Islet of Langerhans (tissue), 1 donor: ENCODE measurements around the gene PCDHGC5.

ENCODE experiments used
- FAIRE-seq: peaks from one replicate; lab custom pipeline; 2011; peaks lifted over from hg19 to GRCh38; lab: Jason Lieb, UNC

PCDHGC5 gene

GRCh38 chr5:141513627-141514329, 24.9 kb downstream of the PCDHGC5 start:
- FAIRE-seq = no peak

GRCh38 chr5:141514330-141515133, 25.7 kb downstream of the PCDHGC5 start:
- no peak for FAIRE-seq

DNA sequence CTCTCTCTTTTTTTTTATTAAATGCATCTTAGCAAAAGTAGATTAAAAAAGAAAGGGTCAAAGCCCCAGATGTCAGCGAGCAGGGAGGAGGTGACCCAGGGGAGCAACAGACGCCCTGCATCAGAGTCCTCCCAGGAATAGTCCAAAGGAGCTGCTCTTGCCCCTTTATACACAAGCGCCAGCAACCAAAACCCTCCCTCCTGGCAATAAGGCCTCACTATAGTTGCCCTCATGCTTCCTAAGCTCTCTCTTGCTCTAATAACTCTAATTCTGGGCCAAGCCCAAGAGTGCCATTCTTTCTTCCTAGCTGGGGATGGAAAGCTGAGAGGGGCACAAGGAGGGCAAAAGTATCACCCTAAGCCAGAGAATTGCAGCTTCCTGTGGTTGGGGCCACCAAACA, 26.3 kb downstream of the PCDHGC5 start:
- FAIRE-seq = no peak

DNA sequence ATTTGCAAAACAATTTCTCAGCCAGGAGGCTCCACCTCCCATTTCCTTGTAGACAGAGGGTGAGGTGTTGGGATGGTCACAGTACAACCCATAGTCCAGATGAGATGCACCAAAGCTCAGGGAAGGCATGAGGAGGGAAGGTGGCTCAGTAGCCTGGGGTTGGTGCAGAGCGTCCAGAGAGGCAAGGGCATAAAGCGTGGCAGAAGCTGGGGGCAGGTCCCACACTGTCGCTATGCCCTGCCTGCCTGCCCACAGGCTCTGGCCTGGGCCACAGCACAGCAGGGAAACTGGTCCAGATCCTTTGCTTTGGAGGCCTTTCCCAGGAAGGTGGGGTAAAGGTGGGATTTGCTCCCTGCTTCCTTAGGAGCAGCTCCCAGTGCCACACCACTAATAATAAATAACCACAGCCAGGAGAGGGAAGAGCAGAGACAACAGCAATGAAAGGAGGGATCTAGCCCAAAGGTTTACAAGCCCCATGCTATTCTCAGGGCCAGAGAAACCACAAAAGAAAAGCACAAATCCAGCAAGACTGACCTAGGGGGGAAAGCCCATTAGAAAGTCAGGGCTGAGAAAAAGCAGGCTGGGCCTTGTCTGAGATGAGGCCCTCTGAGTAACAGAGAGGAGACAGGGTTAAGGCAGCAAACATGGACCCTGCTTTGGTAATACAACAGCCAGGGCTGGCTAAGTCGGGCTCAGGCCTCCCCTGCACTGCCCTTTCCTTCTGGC, 27.2 kb downstream of the PCDHGC5 start:
- no peak for FAIRE-seq

DNA sequence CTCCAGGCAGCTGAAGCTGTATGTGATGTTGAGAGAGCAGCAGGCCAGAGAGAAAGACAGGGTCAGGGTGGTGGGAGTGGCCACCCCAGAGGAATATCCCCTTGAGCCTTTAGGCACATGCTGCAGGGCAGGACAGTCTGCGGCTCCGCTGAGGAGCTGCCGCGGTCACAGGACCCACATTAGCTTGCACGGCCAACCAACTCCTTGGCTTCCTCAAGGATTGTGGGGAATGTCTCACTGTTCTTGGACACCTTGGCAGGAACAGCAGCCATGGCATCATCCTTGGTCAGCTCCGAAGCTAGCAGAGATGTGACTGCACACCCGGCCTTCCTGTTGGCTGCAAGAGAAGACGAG, 27.8 kb downstream of the PCDHGC5 start:
- no peak for FAIRE-seq

GRCh38 chr5:141517312-141517711, 28.4 kb downstream of the PCDHGC5 start:
- no peak for FAIRE-seq

DNA sequence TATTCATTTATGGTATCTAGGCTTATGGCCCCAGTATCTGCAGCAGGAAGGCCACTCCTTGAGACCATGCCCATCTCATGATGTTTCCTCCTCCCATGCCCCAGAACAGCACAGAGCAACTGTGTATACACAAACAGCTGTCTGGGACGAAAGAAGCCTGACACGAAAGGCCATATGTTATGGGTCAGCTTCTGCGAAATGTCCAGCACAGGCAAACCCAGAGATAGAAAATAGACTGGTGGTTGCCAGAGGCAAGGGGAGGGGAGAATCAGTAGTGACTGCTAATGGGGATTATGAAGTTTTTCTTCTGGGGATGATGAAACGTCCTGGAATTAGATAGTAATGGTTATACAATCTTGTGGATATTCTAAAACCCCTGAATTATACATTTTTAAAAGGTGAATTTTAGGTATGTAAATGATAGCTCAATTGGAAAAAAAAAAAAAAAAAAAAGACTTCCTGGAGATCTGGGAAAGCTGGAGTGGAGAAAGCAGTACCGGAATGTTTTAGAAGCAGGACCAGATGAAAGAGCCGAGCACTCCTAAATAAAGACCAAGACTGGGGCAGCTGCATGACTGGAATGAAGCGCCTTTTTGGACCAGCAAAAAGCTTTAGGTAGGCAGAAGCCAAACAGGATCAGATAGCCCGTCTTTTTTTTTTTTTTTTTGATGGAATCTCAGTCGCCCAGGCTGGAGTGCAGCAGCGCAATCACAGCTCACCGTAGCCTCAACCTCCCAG, 29.2 kb downstream of the PCDHGC5 start:
- no peak for FAIRE-seq

- no peak for FAIRE-seq
Measured at GRCh38 chr5:141518618-141519015, 29.7 kb downstream of the PCDHGC5 start.

DNA sequence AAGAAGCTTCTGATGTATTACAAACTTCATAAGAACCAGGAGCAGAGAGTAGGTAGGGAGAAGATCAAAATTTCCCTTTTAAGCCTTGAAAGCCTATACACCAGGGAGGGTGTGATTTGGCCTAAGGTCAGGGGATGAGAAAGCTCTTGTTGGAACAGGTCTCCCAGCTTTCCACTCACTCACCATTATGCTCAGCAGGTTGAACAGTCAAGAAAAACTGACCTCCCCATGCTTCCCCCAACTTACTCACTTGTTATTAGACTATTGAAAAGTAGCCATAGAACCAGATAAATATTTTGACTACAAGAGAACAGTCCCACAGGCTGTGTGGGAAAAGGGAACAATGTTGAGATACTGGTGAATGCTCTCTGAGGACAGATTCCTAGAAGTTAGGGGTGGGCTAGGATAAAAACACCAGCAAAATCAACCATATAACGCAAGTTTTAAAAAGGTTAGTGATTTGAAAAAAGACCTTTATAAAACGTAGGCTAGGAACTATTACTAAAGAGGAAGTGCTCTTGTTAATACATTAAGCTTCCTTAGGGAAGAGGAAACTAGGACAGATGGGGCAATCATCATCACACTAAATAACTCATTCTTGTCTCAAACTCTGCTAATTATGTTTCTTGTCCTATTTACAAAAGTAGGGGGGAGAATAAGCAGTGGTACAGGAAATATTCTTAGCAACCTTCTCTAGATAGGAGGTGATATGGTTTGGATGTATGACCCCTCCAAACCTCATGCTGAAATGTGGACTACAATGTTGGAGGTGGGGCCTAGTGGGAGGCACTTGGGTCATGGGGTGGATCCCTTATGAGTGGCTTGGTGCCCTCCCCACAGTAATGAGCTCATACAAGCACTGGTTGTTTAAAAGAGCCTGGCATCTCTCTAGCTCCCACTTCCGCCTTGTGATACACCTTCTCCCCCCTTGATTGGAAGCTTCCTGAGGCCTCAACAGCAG, 31.0 kb downstream of the PCDHGC5 start:
- no peak for FAIRE-seq

DNA sequence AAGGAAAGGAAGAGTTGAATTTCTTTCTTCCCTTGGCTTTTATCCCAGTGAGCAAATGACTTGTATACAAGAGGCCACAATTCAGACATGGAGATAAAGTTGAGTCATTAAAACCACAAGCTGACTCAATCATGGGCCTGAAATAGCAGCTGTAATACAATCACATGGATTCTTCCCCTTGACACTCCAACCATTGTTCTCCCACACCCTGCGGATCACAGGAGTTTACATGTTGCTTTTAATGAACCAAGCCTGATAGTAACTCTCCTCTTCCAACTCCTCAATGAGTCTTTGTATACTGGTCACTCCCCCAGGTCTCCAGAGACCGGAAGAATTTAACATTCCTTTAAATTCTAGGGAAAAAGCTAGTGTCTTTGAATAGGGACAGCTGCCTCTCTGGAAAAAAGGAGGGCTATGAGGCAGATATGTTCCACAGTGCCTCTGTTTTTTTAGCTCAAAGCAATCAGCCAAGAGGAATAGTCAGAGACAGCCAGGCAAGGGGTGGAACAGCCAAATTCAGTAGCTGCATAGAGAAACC, 32.4 kb downstream of the PCDHGC5 start:
- FAIRE-seq = peak; percentile 69

GRCh38 chr5:141522301-141522700, 33.4 kb downstream of the PCDHGC5 start:
- no peak for FAIRE-seq

- no peak for FAIRE-seq
Measured at GRCh38 chr5:141523991-141524390, 35.1 kb downstream of the PCDHGC5 start.

DNA sequence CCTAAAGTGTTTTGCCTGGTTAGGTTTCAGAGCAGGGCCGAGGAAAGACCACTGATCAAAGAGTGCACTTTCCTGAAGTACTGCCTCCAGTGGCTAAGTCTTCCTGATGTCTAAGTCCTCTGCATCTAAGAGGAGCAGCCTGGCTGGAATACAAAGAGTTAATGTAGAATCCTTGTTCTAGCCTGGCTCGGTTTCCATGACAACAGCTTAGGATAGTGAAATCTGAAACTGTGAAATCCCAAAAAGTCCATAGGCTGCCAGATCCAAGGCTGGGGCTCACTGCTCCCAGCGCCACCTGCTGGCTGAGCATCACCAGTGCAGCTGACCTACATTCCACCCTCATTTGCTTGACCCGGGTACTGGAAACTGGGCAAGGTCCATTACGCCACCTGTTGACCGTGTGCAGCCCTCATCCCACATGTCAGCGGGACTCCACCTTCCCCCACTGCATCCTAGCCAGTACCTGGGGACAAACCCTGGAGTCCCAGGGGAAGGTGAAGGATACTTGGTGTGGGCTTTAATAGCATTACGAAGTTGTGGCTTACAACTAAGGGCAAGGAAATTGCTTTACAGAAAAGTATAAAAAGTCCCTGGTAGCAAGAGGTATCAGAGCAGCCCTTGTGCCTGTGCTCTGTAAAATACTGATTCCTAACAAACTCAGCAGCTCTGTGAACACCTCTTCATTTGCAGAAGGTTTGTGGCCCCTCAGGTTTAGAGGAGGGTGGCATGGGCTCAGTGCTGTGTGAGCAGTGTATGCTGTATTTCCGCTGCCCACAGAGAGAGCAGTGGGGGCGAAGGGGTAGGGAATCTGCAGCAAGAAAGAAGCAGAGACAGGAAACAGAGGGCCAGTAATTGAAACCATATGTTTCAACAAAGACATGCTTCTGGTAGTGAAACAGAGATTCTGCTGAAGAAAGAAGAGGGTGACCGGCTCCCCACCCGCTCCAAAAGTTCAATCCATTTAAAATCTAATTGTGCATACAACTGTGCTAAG, 36.0 kb downstream of the PCDHGC5 start:
- FAIRE-seq = no peak

DNA sequence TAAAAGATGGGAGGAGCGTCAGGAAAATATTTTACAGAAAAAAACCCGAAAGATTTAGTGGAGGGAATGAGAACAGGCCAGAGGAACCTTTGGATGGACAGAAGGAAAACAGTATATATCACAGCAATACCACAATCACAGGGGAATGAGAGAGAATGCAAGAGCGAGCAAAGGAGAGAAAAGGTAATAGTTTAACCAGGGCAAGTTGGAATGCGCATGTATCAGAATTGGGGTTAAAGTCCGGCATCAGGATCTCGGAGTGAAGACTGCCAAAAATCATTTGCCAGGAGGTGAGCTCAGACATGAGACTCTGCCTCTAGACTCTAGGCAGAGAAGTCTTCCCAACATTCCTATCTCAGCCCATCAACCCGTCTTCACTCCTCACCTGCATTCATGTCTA, 36.8 kb downstream of the PCDHGC5 start:
- no peak for FAIRE-seq

DNA sequence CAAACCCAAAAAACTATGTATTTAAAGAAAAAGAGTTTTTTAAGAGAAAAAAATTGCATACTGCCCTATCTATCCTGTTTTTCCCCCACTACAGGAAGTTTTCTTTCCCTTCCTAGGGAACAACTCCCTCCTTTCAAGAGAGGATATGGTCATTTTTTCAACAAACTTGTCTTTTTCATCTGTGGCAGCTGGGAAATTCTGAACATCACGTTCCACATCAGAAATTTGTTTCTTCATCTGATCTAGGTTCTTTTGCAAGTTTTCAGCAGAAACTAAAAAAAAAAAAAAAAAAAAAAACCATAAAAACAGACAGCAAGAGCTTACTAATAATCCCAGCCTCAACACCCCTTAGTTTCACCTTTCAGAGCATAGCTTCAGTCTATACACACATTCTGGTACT, 38.5 kb downstream of the PCDHGC5 start:
- FAIRE-seq = no peak

DNA sequence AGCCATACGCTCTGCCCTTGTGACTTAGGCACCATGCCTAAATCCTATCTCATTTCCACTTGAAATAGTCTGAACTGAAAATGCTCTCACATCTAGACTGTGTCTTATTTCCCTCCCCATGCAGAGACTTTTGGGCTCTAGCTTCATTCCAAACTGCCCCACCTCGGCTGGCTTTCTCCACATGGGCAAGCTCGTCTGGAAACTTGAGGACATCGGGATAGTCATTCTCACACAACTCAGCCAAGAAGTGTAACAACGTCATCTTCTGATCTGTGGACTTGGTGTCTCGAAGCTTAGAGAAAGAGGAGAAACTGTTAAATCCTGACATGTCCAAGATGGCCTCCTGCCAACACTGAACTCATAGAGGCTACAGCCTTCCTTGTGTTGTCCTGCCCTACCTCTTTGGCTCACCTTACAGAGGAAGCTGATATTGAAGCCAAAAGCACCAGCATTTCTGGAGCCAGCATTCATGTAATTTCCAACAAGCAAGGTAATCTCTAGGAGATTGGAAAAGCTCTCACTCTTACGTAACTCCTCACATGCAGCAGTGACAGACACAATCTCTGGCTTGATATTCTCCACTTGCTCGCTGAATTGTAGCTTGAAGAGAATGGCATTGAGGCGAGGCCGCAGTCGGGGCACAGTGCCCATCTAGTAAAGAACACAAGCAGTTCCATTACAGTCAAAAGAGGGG, 39.6 kb downstream of the PCDHGC5 start:
- no peak for FAIRE-seq

GRCh38 chr5:141529002-141529401, 40.1 kb downstream of the PCDHGC5 start:
- FAIRE-seq = no peak

DNA sequence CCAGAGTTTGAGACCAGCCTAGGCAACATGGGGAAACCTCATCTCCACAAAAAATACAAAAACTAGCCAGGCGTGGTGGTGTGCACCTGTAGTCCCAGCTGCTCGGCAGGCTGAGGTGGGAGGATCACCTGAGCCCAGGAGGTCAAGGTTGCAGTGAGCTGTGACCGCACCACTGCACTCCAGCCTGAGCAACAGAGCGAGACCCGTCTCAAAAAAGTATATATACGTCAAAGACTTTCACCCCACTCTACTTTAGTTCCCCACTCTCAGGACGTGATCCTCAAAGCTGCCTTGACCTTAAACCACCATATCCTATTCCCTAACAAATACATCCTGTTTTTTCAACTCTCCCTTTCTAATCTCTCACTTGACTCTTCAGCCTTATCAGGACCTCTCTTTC, 41.0 kb downstream of the PCDHGC5 start:
- no peak for FAIRE-seq

DNA sequence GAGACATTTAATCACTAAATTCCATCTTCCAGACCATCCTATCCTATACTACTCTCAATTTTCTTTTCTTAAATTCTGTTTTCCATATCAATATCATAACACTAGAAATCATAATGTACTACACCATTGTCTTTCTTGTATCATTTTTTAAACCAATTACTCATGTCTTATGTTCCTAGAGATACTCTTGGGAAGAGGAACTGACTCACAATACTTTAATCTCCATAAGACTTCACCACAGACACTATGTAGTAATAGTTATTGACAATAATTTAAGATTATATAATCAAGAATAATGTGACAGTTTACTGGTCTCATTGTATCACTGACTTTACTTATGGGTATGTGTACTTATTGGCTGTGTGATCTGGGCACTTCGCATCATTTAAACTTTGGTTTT, 43.8 kb downstream of the PCDHGC5 start:
- no peak for FAIRE-seq
